GM12891 (cell line): ENCODE measurements around the gene TVP23B.
"Not testable (repeated sequence)": the region's sequence is repeated elsewhere in the genome, so short reads cannot be mapped to it uniquely, and the experiment has no call there.

Source experiments
- POLR2A ChIP-seq: IDR thresholded peaks from 2 replicates; pipeline ENCODE4 v1.6.1; 2011; ENCODE audit warnings: low read depth, low read length, control low read depth
- TAF1 ChIP-seq: IDR thresholded peaks from 2 replicates; pipeline ENCODE4 v1.6.1; 2011; ENCODE audit warnings: low read depth, low read length, control low read depth

DNA sequence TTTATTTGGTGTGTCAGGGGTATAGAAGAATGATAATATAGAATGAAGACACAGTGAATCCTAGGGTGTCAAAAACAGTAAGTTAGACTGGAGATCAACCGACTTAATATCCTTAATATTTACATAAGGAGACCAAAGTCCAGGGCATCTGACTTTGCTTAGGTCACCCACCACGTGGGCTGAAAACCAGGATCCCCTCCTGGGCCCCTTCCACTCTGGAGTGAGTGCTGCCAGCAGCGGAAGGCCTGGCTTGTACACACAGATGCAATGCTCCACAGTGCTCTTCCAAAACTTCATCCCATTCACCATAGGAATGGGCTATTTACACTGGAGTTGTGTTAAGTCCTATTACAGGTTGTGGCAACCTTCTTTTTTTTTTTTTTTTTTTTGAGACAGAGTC is 34.4 kb upstream of the TVP23B start:
- TF ChIP-seq TAF1, POLR2A: not testable (repeated sequence)
